Mucosa of descending colon (tissue), 3 donors: Measurements from ENCODE around the gene PTPRE. TPM values are rescaled to one million over a fixed set of nuclear protein-coding genes. Genes with fewer than 3 reads are reported as not detected.
"Not testable (repeated sequence)": the region's sequence is repeated elsewhere in the genome, so short reads cannot be mapped to it uniquely, and the experiment has no call there.

Experiments
- ATAC-seq: fragments of 200-7000 bp; cut with Tn5 transposase; one replicate; pipeline ENCODE4 v1.9.1; 2020; ENCODE audit warnings: mild to moderate bottlenecking, moderate library complexity
- DNase-seq, 3 donors: peaks; one replicate each; pipeline ENCODE4 v3.0.0-alpha.2; 2020
- H3K36me3 ChIP-seq: fragments of 200-600 bp; one replicate; pipeline ENCODE4 v1.8.0; 2021; ENCODE audit warnings: low read depth, mild to moderate bottlenecking
- H3K4me1 ChIP-seq: fragments of 200-600 bp; one replicate; pipeline ENCODE4 v1.8.0; 2021; ENCODE audit warnings: low read depth, mild to moderate bottlenecking
- H3K4me3 ChIP-seq: fragments of 200-600 bp; one replicate; pipeline ENCODE4 v1.8.0; 2021; ENCODE audit warnings: mild to moderate bottlenecking
- H3K9me3 ChIP-seq: fragments of 200-600 bp; one replicate; pipeline ENCODE4 v1.8.0; 2021; ENCODE audit warnings: mild to moderate bottlenecking
- CTCF ChIP-seq: fragments of 200-600 bp; IDR thresholded peaks from one replicate; pipeline ENCODE4 v1.8.0; 2022; ENCODE audit warnings: antibody characterized with exemption, mild to moderate bottlenecking
- intact Hi-C, 2 donors: fragments of 100-400 bp; cut with DNase I in 1 of 2; cut with micrococcal nuclease in 1 of 2; formaldehyde crosslinking; loops; one replicate each; pipeline versions ENCODE4 v1.11.0 to v1.11.1; 2022; cut with DNase I, micrococcal nuclease
- total RNA-seq, 3 donors: library from RNA; stranded (reverse); fragmentation: NEBNext Ultra II Directional in 2 of 3; extraction: Animal tissue kit (Norgen Biotek cat#: 25700) in 2 of 3; gene quantifications; one replicate each; pipeline versions ENCODE4 v1.2.1 to v1.2.4, GENCODE V29; 2021 to 2023
- donor health status: DM: no; HTN: no; CAD: no; lungs with moderate emphysema.
- donor health status: DM: no; HTN: no; CAD: no.
- donor health status: DM: no; HTN: yes; CAD: no.

Gene PTPRE
- total RNA-seq, 3 donors from 2014 or later = 28.8 to 33.6 (median 32.5) TPM

- TF ChIP-seq CTCF = no peak
- H3K36me3 ChIP-seq = no peaks in the 10 kb centered on the region
- DNase-seq (no peak), ATAC-seq (peak; percentile 36)
- intact Hi-C loops = no loop called here
- no peaks in the 10 kb centered on the region for H3K4me1 ChIP-seq
- H3K9me3 ChIP-seq = peaks cover 10% of the 10 kb centered on the region
- no peak overlapping the region for H3K4me3 ChIP-seq
These were observed 76.6 kb downstream of the PTPRE start for GRCh38 chr10:127983344-127984100.

GRCh38 chr10:127984945-127985344 is 78.0 kb downstream of the PTPRE start:
- Histone ChIP-seq H3K36me3 (no peaks in the 10 kb centered on the region), H3K9me3 (peaks cover 5% of the 10 kb centered on the region), H3K4me1 (no peaks in the 10 kb centered on the region), H3K4me3 (no peak overlapping the region)
- ATAC-seq (no peak), DNase-seq (no peak)
- intact Hi-C loops = no loop called here
- TF ChIP-seq CTCF = no peak

- Histone ChIP-seq H3K36me3 (no peaks in the 10 kb centered on the region), H3K4me1 (no peaks in the 10 kb centered on the region), H3K9me3 (no peaks in the 10 kb centered on the region), H3K4me3 (no peak overlapping the region)
- ATAC-seq = no peak
- no peak for DNase-seq
- no peak for TF ChIP-seq CTCF
- intact Hi-C loops = no loop called here
These were observed 79.9 kb downstream of the PTPRE start for GRCh38 chr10:127986531-127987466.

- intact Hi-C loops = no loop called here
- TF ChIP-seq CTCF = no peak
- DNase-seq (no peak), ATAC-seq (no peak)
- Histone ChIP-seq H3K9me3 (no peaks in the 10 kb centered on the region), H3K36me3 (no peaks in the 10 kb centered on the region), H3K4me1 (no peaks in the 10 kb centered on the region), H3K4me3 (no peak overlapping the region)
These were observed 80.8 kb downstream of the PTPRE start for GRCh38 chr10:127987467-127988380.

- intact Hi-C loops = no loop called here
- H3K4me3 ChIP-seq = no peak overlapping the region
- no peak for TF ChIP-seq CTCF
- H3K9me3 ChIP-seq = no peaks in the 10 kb centered on the region
- ATAC-seq = no peak
- no peak for DNase-seq
- H3K4me1 ChIP-seq = no peaks in the 10 kb centered on the region
- H3K36me3 ChIP-seq = no peaks in the 10 kb centered on the region
These were observed 82.6 kb downstream of the PTPRE start for GRCh38 chr10:127989481-127990012.

GRCh38 chr10:127990132-127990788 is 83.4 kb downstream of the PTPRE start:
- intact Hi-C loops, H3K36me3 ChIP-seq, ATAC-seq, DNase-seq, H3K4me1 ChIP-seq, H3K4me3 ChIP-seq, H3K9me3 ChIP-seq: not testable (repeated sequence)
